T47D (cell line): ENCODE data around the gene L3MBTL4.
"Not testable (repeated sequence)": the region's sequence is repeated elsewhere in the genome, so short reads cannot be mapped to it uniquely, and the experiment has no call there.

Experiments used
- DNase-seq, 2 experiments: peaks; one replicate each; pipeline versions ENCODE4 v3.0.0 to v3.0.0-alpha.2; 2011 to 2012; ENCODE audit warnings: low read depth in 1 of 2, low spot score in 1 of 2
- JUND ChIP-seq: IDR thresholded peaks from 2 replicates; pipeline ENCODE4 v1.6.1; 2012; ENCODE audit warnings: low read depth
- in situ Hi-C: cut with HindIII; loops from 2 replicates; pipeline ENCODE4 v1.10.0; 2016; ENCODE audit warnings: low sequenced_read_pairs, low pct_unique_long_range_greater_than_20kb

The L3MBTL4 gene

GRCh38 chr18:6056171-6056910, 358.4 kb downstream of the L3MBTL4 start:
- no peak for DNase-seq
- in situ Hi-C loops: no loop called here
- TF ChIP-seq JUND: no peak

GRCh38 chr18:6055711-6056110, 359.0 kb downstream of the L3MBTL4 start:
- in situ Hi-C loops: no loop called here
- DNase-seq: no peak
- no peak for TF ChIP-seq JUND

- in situ Hi-C loops: no loop called here
- no peak for TF ChIP-seq JUND
- no peak for DNase-seq
These were observed 360.4 kb downstream of the L3MBTL4 start for GRCh38 chr18:6054256-6054842.

GRCh38 chr18:6052449-6052913, 362.2 kb downstream of the L3MBTL4 start:
- no peak for TF ChIP-seq JUND
- in situ Hi-C loops: no loop called here
- DNase-seq: no peak

GRCh38 chr18:6047596-6047995, 367.1 kb downstream of the L3MBTL4 start:
- DNase-seq, in situ Hi-C loops: not testable (repeated sequence)

- in situ Hi-C loops: no loop called here
- DNase-seq: no peak
- TF ChIP-seq JUND: no peak
These were observed 369.9 kb downstream of the L3MBTL4 start for GRCh38 chr18:6044773-6045172.

- no peak for DNase-seq
- in situ Hi-C loops: no loop called here
- TF ChIP-seq JUND: no peak
These were observed 370.4 kb downstream of the L3MBTL4 start for GRCh38 chr18:6044319-6044718.

- no peak for TF ChIP-seq JUND
- no peak for DNase-seq
- in situ Hi-C loops: no loop called here
These were observed 375.7 kb downstream of the L3MBTL4 start for GRCh38 chr18:6039055-6039454.

GRCh38 chr18:6031442-6031841, 383.3 kb downstream of the L3MBTL4 start:
- no peak for TF ChIP-seq JUND
- DNase-seq: no peak
- in situ Hi-C loops: no loop called here

- in situ Hi-C loops: no loop called here
- no peak for DNase-seq
- TF ChIP-seq JUND: no peak
These were observed 383.7 kb downstream of the L3MBTL4 start for GRCh38 chr18:6031002-6031401.

GRCh38 chr18:6024745-6025248, 389.9 kb downstream of the L3MBTL4 start:
- DNase-seq: no peak
- in situ Hi-C loops: no loop called here
- TF ChIP-seq JUND: no peak

- in situ Hi-C loops: no loop called here
- no peak for DNase-seq
- TF ChIP-seq JUND: no peak
These were observed 391.2 kb downstream of the L3MBTL4 start for GRCh38 chr18:6023551-6023950.

- no peak for TF ChIP-seq JUND
- DNase-seq: no peak
- in situ Hi-C loops: no loop called here
These were observed 391.9 kb downstream of the L3MBTL4 start for GRCh38 chr18:6022845-6023244.
